OCI-LY3 (cell line): Measurements from ENCODE around the gene TBXAS1.

ENCODE experiments used
- H2AFZ ChIP-seq: fragments of 200-600, 300-600 bp; shearing (Covaris generic); 2 replicates; pipeline ENCODE4 v1.6.0; 2014; ENCODE audit warnings: antibody characterized with exemption, low read depth, low read length
- H3K27ac ChIP-seq: fragments of 200-600, 300-600 bp; sonication (generic); 2 replicates; pipeline ENCODE4 v1.5.1; 2014; ENCODE audit warnings: mild to moderate bottlenecking, low read length, moderate library complexity, mixed read lengths
- H3K27me3 ChIP-seq: fragments of 200-600, 300-600 bp; sonication (generic); 2 replicates; pipeline ENCODE4 v1.6.1; 2014; ENCODE audit warnings: low read depth, low read length, mixed read lengths
- H3K36me3 ChIP-seq: fragments of 200-600, 300-600 bp; sonication (generic); replicated peaks from 2 replicates; pipeline ENCODE3; 2014; ENCODE audit warnings: low read depth, low read length, mixed read lengths
- H3K4me1 ChIP-seq: fragments of 300-600, 200-600 bp; sonication (generic); 2 replicates; pipeline ENCODE4 v1.6.1; 2014; ENCODE audit warnings: low read length, mixed read lengths
- H3K4me2 ChIP-seq: fragments of 200-600, 300-600 bp; sonication (generic); 2 replicates; pipeline ENCODE4 v1.6.1; 2014; ENCODE audit warnings: low read length, mixed read lengths
- H3K4me3 ChIP-seq: fragments of 300-600, 200-600 bp; sonication (generic); 2 replicates; pipeline ENCODE4 v1.5.1; 2014; ENCODE audit warnings: antibody characterized with exemption, mild to moderate bottlenecking, low read length, moderate library complexity
- H3K79me2 ChIP-seq: fragments of 300-600, 200-600 bp; shearing (Covaris generic); 2 replicates; pipeline ENCODE4 v1.6.1; 2014; ENCODE audit warnings: mild to moderate bottlenecking, low read length, mixed read lengths
- H3K9ac ChIP-seq: fragments of 300-600, 200-600 bp; shearing (Covaris generic); 2 replicates; pipeline ENCODE4 v1.6.0; 2014; ENCODE audit warnings: mild to moderate bottlenecking, low read length, moderate library complexity
- H3K9me3 ChIP-seq: fragments of 200-600, 300-600 bp; shearing (Covaris generic); 2 replicates; pipeline ENCODE4 v1.6.1; 2014; ENCODE audit warnings: low read length, mixed read lengths; ENCODE audit not compliant: insufficient read depth
- H4K20me1 ChIP-seq: fragments of 200-600, 300-600 bp; sonication (generic); 2 replicates; pipeline ENCODE4 v1.6.1; 2016; ENCODE audit warnings: low read length, mixed read lengths; ENCODE audit not compliant: insufficient read depth
- CTCF ChIP-seq: fragments of 200-600, 300-600 bp; sonication (generic); IDR thresholded peaks from 2 replicates; pipeline ENCODE4 v1.5.1; 2014; ENCODE audit warnings: antibody characterized with exemption, low read length, low read depth
- EZH2phosphoT487 ChIP-seq: fragments of 200-600 bp; shearing (Covaris generic); IDR thresholded peaks from 2 replicates; pipeline ENCODE4 v1.6.1; 2018; ENCODE audit warnings: antibody characterized with exemption, mixed run types, low read depth

The TBXAS1 gene

GRCh38 chr7:139817249-139817648 lies 11.8 kb upstream of the TBXAS1 start:
- Histone ChIP-seq H3K27ac (no peak overlapping the region), H3K9ac (no peak overlapping the region), H4K20me1 (no peaks in the 10 kb centered on the region), H3K4me1 (no peaks in the 10 kb centered on the region), H3K4me2 (no peak overlapping the region), H3K36me3 (no peaks in the 10 kb centered on the region), H3K9me3 (no peaks in the 10 kb centered on the region), H3K4me3 (no peak overlapping the region), H2AFZ (no peak overlapping the region), H3K79me2 (no peaks in the 10 kb centered on the region), H3K27me3 (peaks cover 9% of the 10 kb centered on the region)
- TF ChIP-seq EZH2phosphoT487: no peak
- TF ChIP-seq CTCF: no peak

GRCh38 chr7:139820089-139820488 lies 9.0 kb upstream of the TBXAS1 start:
- TF ChIP-seq CTCF (no peak), EZH2phosphoT487 (no peak)
- Histone ChIP-seq H3K9ac (no peak overlapping the region), H3K27ac (no peak overlapping the region), H3K4me1 (no peaks in the 10 kb centered on the region), H3K9me3 (no peaks in the 10 kb centered on the region), H3K36me3 (no peaks in the 10 kb centered on the region), H4K20me1 (no peaks in the 10 kb centered on the region), H3K27me3 (peaks cover 29% of the 10 kb centered on the region), H3K4me2 (no peak overlapping the region), H3K79me2 (no peaks in the 10 kb centered on the region), H3K4me3 (no peak overlapping the region), H2AFZ (no peak overlapping the region)

GRCh38 chr7:139821349-139822105 lies 7.5 kb upstream of the TBXAS1 start:
- Histone ChIP-seq H3K9ac (no peak overlapping the region), H3K4me1 (no peaks in the 10 kb centered on the region), H3K27me3 (peaks cover 43% of the 10 kb centered on the region), H3K4me2 (no peak overlapping the region), H2AFZ (no peak overlapping the region), H3K36me3 (no peaks in the 10 kb centered on the region), H3K4me3 (no peak overlapping the region), H3K79me2 (no peaks in the 10 kb centered on the region), H4K20me1 (no peaks in the 10 kb centered on the region), H3K9me3 (no peaks in the 10 kb centered on the region), H3K27ac (no peak overlapping the region)
- TF ChIP-seq CTCF: no peak
- TF ChIP-seq EZH2phosphoT487: no peak

GRCh38 chr7:139822855-139823254 lies 6.2 kb upstream of the TBXAS1 start:
- no peak overlapping the region for H2AFZ ChIP-seq
- no peaks in the 10 kb centered on the region for H3K36me3 ChIP-seq
- no peaks in the 10 kb centered on the region for H3K79me2 ChIP-seq
- no peaks in the 10 kb centered on the region for H3K9me3 ChIP-seq
- H4K20me1 ChIP-seq: no peaks in the 10 kb centered on the region
- H3K27ac ChIP-seq: no peak overlapping the region
- no peaks in the 10 kb centered on the region for H3K4me1 ChIP-seq
- H3K27me3 ChIP-seq: peaks cover 50% of the 10 kb centered on the region
- TF ChIP-seq EZH2phosphoT487: no peak
- TF ChIP-seq CTCF: no peak
- no peak overlapping the region for H3K4me3 ChIP-seq
- H3K4me2 ChIP-seq: no peak overlapping the region
- H3K9ac ChIP-seq: no peak overlapping the region
